Stimulated activated CD8-positive, alpha-beta memory T cell treated with anti-CD3 and anti-CD28 coated beads, Interleukin-12 subunit alpha, Interleukin-12 subunit beta, amount 100 ng/mL, for 1 hour (primary cell): ENCODE measurements around the gene PLA1A.

Source experiments
- DNase-seq: peaks from one replicate; pipeline ENCODE4 v3.0.0-alpha.2; 2020; ENCODE audit warnings: low read depth

PLA1A gene

DNA sequence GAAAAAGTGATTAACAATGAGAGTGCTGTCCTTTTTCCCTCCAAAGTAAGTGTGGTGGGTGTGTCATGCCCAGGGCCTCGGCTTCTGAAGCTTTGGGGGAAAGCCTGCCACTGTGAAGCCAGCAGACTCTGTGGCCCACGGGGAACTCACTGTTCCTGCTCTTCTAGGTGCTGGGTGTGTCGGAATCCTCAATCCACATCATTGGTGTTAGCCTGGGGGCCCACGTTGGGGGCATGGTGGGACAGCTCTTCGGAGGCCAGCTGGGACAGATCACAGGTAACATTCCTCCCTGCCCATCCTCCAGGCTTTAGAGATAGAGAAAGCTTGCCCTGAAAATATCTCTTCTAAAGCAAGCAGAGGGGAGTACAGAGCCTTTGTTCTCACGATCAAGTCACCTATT is 11.6 kb downstream of the PLA1A start:
- DNase-seq, result no peak

DNA sequence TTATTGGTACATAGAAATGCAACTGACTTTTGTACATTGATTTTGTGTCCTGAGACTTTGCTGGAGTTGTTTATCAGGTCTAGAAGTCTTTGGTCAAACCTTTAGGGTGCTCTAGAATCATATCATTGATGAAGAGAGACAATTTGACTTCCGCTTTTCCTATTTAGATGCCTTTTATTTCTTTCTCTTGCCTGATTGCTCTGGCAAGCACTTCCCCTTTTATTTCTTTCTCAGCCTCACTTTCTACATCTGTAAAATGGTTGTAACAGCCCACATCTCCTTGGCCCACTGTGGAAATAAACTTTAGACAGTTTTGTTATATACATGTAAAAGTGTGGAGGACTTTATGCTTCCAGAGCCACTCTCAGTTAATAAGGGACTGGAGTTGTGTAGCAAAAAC is 14.0 kb downstream of the PLA1A start:
- no peak for DNase-seq

DNA sequence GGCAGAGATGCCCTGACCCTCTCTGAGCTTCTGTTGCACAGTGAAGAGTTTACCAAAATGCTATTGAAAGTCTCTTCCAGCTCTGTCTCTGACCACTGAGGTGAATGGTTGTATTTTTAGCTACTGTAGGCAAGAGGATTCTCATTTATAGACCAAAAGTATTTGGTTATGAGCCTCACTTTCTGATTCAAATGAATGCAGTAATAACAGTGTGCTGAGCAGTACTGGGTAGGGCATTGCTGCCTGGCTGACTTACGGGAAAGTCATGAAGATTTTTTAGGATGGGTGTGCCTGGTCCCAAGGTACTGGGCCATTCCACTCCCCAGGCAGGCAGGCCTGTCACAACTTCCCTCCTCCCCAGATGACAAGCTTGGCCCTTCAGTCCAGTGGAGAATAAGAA is 15.5 kb downstream of the PLA1A start:
- no peak for DNase-seq

DNA sequence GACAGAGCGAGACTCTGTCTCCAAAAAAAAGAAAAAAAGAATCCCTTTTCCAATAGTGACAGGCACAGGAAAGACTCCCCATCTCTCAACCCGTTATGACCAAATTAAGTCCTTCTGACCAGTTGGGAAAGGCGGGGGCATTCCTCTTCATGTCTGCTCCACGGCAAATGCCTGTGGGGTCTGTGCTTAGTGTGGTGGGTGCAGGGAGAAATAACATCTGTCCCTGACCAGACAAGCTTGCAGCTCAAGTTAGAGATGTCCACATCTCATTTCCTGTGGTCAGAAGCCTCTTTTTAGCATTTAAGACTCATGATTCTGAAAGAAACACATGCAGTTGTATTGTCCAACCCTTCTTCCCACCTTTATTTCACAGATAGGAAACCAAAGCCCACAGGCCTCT is 16.2 kb downstream of the PLA1A start:
- DNase-seq, result no peak

DNA sequence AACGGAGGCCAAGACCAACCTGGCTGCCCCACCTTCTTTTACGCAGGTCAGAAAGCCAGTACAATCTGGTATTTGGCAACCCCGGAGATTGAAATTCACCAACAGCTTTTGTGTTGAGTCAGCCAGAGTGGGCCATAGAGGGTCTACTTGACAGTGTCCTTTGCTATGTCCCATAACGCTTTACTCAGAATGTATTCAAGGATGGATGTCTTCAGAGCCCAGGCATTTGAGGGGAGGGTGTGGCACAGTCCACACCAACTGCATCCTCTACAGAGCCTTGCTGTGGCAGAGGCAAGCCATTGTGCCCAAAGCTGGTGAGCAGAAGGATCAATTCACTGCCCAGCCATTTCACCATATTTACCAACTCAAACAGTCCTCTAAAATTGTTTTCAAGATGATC is 18.4 kb downstream of the PLA1A start:
- no peak for DNase-seq

DNA sequence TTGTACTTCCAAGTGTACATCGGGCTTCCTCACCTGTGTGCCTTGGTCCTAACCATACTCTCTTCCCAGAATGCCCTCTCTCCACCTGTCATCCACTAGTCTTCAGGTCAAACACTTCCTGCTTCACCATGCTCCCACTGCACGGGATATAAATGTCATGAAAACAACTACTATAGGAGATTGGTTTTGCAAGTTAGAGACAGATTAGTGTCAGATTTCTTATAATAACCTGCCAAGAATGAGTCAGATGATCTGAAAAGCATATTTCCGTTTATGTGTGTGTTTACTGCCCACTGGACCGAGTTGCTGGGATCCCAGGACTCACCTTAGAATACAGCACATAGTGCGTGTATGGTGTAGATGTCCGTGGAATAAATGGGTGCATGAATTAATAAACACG is 21.4 kb downstream of the PLA1A start:
- DNase-seq, result no peak

DNA sequence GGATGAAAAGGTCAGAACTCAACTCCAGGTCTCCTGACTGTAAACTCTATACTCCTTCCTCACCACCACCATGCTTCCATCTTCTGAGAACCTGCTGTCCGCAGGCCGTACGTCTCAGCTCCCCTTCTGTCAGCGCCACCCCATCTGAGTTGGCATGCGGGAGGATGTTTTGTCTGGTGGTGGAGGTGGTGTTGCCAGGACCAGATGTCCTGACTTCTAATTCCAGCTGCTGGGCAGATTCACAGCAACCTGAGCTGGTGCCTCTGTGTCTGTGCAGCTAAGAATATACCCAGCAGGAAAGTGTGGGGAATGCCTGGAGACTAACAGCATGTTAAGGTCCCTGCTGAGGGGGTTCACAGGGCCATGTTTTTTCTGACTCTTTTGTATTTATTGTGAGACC is 23.2 kb downstream of the PLA1A start:
- DNase-seq, result no peak

DNA sequence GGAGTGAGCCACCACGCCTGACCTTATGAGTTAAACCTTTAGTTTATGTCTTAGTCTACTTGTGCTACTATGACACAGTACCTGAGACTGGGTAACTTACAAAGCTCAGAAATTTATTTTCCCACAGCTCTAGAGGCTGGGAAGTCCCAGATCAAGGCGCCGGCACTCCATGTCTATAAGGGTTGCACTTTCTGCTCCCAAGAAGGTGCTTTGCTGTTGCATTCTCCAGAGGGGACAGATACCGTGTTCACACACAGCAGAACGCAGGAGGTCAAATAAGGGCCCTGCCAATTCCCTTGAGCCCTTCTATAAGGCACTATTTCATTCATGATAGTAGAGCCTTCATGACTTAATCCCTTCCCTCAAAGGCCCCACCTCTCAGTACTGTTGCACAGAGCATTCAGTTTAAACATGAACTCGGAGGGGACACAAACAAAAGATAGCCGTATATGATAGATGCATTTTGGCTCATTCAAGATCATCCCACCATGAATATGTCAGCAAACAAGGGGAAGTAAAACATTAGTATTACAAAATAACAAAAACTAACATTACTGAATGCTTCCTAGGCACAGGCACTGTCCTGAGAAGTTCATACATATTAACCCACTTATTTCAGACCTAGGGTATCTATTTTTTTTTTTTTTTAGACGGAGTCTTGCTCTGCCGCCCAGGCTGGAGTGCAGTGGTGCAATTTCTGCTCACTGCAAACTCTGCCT is 26.5 kb downstream of the PLA1A start:
- no peak for DNase-seq

DNA sequence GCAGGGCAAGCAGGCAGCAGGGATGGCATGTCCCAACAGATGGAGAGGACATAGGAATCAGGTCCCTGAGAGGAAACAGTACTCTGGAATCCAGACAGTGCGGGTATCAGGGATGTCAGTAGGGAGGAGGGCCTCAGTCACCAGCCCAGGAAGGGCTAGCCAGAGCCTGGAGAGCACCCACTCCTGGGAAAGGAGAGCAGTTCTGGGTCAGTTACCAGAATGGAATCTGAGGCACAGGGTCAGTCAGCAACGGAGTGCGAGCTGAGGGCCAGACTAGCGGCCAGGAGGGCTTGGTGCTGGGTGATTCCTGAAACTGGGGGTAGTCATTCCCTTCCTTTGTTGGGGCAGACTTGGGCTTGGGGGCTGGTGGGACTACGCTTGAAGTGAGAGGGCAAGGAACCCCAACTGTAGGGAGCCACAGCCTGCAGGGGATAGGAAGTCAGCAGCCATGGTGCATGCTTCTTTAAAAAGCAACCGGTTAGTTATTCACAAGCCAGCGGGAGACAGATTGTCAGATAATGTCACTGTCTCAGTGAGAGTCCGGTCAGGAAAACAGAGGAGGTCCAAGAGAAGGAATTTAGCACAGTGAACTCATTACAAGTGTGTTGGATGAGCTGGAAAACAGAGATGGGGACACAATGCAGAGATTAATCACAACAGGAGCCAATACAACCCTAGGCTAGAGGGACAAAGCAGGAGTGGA is 27.9 kb downstream of the PLA1A start:
- DNase-seq, result no peak

DNA sequence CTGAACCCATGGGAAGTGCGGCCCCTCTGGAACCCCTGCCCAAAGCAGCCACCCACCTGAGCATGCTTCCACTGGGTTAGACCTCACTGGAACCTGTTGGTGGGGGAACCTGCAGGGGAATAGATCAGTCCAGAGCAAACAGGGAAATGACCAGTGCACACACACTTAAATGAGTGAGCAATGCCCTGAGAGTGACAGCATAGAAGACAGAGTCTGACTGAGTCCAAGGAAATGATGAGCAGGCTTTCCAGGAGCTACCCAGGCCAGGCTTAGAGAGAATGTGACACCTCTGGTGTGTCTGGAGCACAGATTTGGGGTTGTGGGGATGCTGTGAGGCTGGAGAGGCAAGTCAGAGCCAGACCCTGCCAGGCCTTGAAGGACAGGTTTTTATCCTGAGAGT is 28.5 kb downstream of the PLA1A start:
- DNase-seq, result no peak

DNA sequence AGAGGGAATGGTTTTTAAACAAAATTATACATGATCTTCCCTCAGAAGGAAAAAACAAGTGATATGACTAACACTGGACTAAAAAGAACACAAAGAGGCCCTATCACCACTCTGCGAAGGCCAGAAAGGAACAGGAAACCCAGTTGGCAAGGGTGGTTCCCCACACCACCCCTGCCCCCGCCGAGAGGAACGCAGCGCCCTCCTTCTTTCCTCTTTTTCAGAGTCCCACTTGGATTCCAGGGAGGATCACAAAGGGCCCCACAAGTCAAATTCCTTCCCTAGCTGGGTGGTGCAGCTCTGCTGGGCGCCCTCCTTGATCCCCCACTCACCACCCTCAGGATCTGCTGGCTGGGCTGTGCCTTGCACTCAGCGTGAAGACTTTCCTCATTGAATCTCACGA is 29.8 kb downstream of the PLA1A start:
- DNase-seq, result no peak

DNA sequence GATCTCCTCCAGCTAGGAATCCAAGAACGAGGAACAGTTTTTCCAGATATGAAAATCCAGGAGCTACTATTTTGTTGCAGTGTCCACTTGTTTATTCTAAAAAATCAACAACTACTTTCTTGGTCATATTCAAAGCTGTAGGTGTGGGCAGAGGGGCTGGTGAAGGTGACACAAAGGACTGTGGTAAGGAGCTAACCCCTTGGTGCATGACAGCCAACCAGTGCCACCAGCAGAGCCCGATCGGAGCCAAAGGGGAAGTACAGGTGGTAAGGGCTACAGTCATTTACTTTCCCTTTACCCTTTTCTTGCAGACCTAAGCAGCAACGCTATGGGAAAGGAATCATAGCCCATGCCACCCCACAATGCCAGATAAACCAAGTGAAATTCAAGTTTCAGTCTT is 30.7 kb downstream of the PLA1A start:
- no peak for DNase-seq

DNA sequence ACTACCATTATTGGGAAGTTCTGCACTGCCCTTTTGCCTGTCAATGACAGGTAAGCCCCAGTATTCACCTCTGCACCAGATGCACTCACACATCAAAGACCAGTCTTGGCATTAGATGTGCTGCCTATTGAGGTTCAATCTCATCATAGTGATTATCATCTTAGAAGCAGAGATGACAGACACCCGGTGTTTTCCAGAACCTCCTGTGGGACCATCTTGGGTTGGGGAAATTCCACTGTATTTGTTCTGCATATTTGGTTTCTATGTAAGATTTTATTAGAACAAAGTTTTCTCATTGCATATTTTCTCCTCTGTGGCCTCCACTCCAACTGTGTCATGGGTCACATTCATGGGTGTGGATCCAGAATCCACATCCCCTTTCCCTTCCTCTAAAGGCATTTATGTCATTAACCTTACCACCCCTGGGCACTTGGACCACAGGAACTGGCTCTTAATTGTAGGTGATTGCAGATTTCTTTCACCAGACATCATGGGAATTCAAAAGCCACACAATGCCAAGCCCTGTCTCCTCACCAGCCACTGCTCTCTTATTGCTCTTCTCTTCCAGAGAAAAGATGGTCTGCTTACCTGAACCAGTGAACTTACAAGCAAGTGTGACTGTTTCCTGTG is 31.2 kb downstream of the PLA1A start:
- DNase-seq, result no peak

DNA sequence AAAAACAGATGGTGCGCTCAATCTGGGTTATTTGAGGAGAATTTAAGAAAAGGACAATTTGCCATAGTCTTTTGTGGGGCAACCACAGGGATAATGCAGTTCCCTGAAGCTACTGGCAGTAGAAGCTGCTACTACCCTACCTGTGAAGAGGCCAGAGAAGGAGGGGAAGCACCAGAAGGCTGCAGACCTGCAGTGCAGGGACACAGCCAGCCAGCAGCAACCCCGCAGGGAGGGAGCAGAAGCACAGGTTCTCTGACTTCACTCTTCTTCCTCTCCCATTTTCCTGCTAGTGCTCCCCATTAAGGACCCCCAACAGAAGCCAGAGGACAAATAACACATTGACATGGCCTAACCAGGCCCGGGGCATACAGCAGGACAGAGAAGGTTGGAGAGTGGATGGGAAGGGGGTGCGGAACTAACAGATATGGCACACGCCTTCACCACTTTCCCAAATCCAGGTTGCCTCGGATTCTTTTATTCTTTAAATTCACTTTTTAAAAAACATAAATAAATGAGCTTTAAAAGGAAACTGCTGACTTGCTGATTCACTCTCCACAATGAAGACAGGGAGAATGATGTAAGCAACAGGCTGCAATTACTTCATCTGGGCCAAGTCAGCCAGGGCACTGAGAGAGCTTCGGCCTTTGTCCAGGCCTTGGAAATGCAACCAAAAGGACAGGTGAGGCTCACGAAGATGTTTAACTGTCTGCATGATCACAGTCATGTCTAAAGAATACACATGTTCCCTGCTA is 32.6 kb downstream of the PLA1A start:
- DNase-seq, result no peak

DNA sequence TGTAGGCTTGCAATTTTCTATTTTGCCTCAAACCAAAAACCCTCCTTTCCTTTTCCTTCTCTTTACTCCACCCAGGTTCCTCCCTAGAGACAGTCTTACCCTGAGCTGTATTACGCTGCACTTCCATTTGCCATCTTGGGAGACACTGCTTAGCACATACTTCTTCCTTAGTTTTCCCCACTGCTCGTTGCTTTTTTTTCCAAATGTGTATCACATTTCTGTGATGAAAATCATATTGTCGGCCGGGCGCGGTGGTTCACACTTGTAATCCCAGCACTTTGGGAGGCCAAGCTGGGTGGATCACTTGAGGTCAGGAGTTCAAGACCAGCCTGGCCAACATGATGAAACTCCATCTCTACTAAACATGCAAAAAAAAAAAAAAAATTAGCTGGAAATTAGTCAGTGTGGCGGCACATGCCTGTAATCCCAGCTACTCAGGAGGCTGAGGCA is 33.2 kb downstream of the PLA1A start:
- DNase-seq, result no peak

DNA sequence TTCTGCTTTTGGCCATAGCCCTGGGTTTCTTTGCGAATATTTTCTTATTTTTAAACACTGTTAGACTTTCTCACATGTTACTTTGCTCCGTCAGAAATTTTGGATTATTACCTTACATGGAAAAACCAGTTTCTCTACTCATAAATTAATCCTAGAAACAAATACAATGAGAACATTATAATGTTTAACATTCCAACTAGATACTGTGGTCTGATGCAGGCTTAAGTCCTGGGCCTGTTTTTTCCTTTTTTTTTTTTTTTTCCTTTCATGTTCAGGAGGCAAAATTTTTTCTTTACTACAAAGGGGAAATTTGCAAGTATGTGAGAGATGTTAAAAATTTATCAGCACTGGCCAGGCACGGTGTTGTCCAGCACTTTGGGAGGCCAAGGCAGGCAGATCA is 33.8 kb downstream of the PLA1A start:
- no peak for DNase-seq

DNA sequence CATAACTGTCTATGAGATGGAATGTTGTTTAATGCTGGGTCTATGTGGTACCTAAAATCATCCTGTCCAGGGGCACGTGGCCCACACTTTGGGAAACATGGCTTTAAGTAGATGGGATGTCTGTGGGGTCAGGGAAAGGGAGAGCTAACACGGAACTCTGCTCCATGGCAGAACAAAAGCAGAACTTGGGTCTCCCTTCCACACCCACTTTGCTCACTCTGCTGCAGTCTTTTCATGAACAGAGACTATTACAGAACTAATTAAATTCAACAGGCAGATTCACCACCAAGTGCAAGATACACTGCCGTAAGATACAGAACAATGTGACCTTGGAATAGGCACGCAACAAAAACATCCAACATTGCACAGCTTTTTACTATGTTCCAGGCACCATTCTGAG is 34.5 kb downstream of the PLA1A start:
- no peak for DNase-seq

DNA sequence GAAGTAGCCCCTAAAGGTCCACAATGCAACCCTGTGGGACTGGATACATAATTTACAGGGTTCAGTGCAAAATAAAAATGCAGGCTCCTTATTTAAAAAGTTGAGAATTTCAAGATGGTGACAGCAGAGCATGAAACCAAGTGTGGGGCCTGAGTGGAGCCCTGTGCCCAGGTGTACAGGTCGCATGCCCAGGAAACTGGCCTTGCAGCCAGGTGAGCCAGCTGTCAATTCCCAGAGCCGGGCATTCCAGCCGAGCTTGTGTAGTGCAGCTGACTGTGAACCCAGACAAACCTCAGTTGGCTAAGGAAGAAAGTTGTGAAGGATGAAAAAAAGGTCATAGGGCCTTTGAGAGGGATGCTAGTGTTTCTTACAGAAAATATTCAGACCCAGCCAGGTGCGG is 35.1 kb downstream of the PLA1A start:
- DNase-seq, result no peak

DNA sequence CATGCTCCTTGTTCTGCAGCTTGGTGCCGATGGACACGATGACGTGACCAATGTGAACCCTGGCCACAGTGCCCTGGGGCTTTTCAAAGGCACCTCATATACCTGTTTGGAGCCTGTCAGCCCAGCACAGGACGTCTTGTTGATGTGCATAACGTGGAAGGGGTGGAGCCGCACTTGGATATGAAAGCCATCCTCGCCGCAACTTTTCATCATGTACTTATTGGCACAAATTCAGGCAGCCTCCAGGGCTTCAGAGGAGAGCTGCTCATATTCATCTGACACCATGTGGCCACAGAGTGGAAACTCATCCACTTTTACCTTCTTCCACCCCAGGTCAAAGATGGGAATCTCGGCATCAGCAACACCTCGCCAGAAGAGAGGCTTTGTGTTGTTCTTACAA is 38.0 kb downstream of the PLA1A start:
- DNase-seq, result no peak

DNA sequence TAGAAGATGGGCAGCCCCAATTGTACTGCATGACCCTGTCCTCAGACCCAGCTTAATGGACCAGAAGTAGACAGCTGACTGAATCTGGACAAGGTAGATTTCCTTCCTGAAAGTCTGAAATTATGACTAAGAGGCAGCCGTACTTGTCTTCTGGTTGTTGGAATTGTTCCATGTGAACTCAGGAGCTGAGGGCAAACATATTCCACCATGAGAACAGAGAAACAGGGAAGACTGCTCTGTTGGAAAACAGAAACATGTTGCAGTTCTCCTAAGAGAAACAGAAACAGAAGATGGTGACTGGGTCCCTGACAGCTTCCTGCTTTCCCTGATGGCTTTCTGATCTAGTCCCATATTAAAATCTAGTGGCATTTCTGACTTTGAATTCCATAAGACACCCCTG is 38.6 kb downstream of the PLA1A start:
- DNase-seq, result no peak

DNA sequence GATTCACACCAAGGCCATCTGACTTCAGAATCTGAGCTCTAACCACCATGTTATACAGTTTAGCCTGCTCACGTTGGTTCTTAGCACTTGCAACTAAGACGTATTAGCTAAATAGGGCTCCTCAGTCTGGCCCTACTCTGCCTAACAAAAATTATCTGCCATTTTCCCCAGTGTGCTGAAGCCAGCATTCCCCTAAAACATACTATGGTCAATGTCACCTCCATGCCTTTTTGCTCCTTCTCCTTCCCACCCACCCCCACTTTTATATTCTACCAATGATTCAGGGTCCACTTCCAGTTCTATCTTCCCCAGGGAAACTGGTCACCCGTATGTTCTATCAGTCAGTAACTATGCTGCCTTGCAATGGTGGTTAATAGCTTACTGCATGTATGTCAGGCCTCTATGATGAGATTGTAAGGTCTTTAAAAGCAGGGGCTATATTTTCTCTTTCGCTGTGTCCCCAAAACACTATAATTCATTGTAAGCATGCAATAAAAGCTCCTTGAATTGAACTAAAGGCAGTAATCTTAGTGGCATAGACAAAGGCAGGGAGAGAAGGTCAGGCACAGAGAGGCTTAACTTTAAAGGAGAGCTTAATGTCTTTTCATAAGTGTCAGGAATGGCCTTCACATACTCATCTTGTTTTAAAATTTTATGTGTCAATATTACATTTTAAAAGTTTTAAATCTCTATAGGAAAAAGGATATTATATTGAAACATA is 39.4 kb downstream of the PLA1A start:
- DNase-seq, result no peak
